Stimulated activated CD8-positive, alpha-beta memory T cell treated with anti-CD3 and anti-CD28 coated beads, Interleukin-4, amount 100 ng/mL, for 48 hours (primary cell): ENCODE measurements around the gene TNPO2.

Experiments
- DNase-seq: peaks from one replicate; pipeline ENCODE4 v3.0.0-alpha.2; 2020

The TNPO2 gene

GRCh38 chr19:12672744-12673143 is 51.0 kb downstream of the TNPO2 start:
- no peak for DNase-seq

- no peak for DNase-seq
Measured at GRCh38 chr19:12670159-12670928, 53.4 kb downstream of the TNPO2 start.

GRCh38 chr19:12669270-12670158 is 54.2 kb downstream of the TNPO2 start:
- peak; percentile 85 for DNase-seq

GRCh38 chr19:12668932-12669269 is 54.8 kb downstream of the TNPO2 start:
- peak; percentile 79 for DNase-seq

GRCh38 chr19:12668346-12668745 is 55.4 kb downstream of the TNPO2 start:
- no peak for DNase-seq

GRCh38 chr19:12667731-12668302 is 55.9 kb downstream of the TNPO2 start:
- DNase-seq, result no peak

GRCh38 chr19:12666265-12667048 is 57.3 kb downstream of the TNPO2 start, which contains the start of the genes MAN2B1 and WDR83:
MAN2B1 (minus strand) TSS chr19:12666742; CDS start chr19:12666701, 41 bp downstream.
WDR83 (plus strand) TSS chr19:12666807; CDS start chr19:12669791, 2,984 bp downstream.
- DNase-seq, result peak; percentile 88

- DNase-seq, result peak; percentile 54
Measured at GRCh38 chr19:12665671-12666264, 58.0 kb downstream of the TNPO2 start.

- peak; percentile 68 for DNase-seq
Measured at GRCh38 chr19:12665281-12665573, 58.5 kb downstream of the TNPO2 start.

- DNase-seq, result no peak
Measured at GRCh38 chr19:12664406-12665280, 59.1 kb downstream of the TNPO2 start.

- DNase-seq, result no peak
Measured at GRCh38 chr19:12660980-12661379, 62.8 kb downstream of the TNPO2 start.

- no peak for DNase-seq
Measured at GRCh38 chr19:12657966-12658365, 65.8 kb downstream of the TNPO2 start.

- peak; percentile 73 for DNase-seq
Measured at GRCh38 chr19:12656899-12657571, 66.7 kb downstream of the TNPO2 start.

- no peak for DNase-seq
Measured at GRCh38 chr19:12655546-12655945, 68.2 kb downstream of the TNPO2 start.

GRCh38 chr19:12652219-12652618 is 71.5 kb downstream of the TNPO2 start:
- no peak for DNase-seq

- no peak for DNase-seq
Measured at GRCh38 chr19:12649941-12650340, 73.8 kb downstream of the TNPO2 start.
